ENCODE results near the gene DMWD. TPM values are rescaled to one million over a fixed set of nuclear protein-coding genes. Genes with fewer than 3 reads are reported as not detected.
"Not testable (repeated sequence)": the region's sequence is repeated elsewhere in the genome, so short reads cannot be mapped to it uniquely, and the experiment has no call there.

The DMWD gene
- polyA plus RNA-seq, 3 donors = 13.9 to 43.0 (median 35.8) TPM

- no peak overlapping the region for H3K27ac ChIP-seq (ENCODE audit: low read depth, low read length)
- 80 to 83% (median 83%) methylated on average over 17 to 19 of the region's 19 CpGs for WGBS, 3 donors
Measured at GRCh38 chr19:45817725-45818301, 25.2 kb upstream of the DMWD start.

- 17 to 23% (median 22%) methylated on average over 24 of the region's 24 CpGs for WGBS, 3 donors
- no peak overlapping the region for H3K27ac ChIP-seq (ENCODE audit: low read depth, low read length)
Measured at GRCh38 chr19:45817010-45817724, 24.5 kb upstream of the DMWD start.

GRCh38 chr19:45816236-45817009 lies 23.8 kb upstream of the DMWD start:
- 71 to 75% (median 73%) methylated on average over 14 to 18 of the region's 18 CpGs for WGBS, 3 donors
- H3K27ac ChIP-seq (ENCODE audit: low read depth, low read length) = no peak overlapping the region

- WGBS, 3 donors = 12 to 54% (median 16%) methylated on average over 37 to 44 of the region's 44 CpGs
- H3K27ac ChIP-seq (ENCODE audit: low read depth, low read length) = no peak overlapping the region
Measured at GRCh38 chr19:45815481-45816216, 23.0 kb upstream of the DMWD start.

- 38 to 60% (median 38%) methylated on average over 27 to 40 of the region's 40 CpGs for WGBS, 3 donors
- no peak within 1 kb of the TSS for H3K27ac ChIP-seq (ENCODE audit: low read depth, low read length)
Measured at GRCh38 chr19:45814851-45815480, 22.3 kb upstream of the DMWD start, which contains the start of gene RSPH6A. TSS of gene RSPH6A (minus strand) at chr19:45815308. CDS start at chr19:45815176, 132 bp downstream.

GRCh38 chr19:45814166-45814780 lies 21.6 kb upstream of the DMWD start:
- WGBS, 3 donors = 82 to 87% (median 87%) methylated on average over 12 of the region's 12 CpGs
- no peak overlapping the region for H3K27ac ChIP-seq (ENCODE audit: low read depth, low read length)

GRCh38 chr19:45812297-45812696 lies 19.7 kb upstream of the DMWD start:
- WGBS, 3 donors = 93 to 95% (median 94%) methylated on average over 6 of the region's 6 CpGs
- no peak overlapping the region for H3K27ac ChIP-seq (ENCODE audit: low read depth, low read length)

- H3K27ac ChIP-seq (ENCODE audit: low read depth, low read length) = no peak overlapping the region
- WGBS, 3 donors = 28 to 66% (median 35%) methylated on average over 7 of the region's 7 CpGs
Measured at GRCh38 chr19:45809643-45810159, 17.1 kb upstream of the DMWD start.

GRCh38 chr19:45805719-45806118 lies 13.1 kb upstream of the DMWD start:
- no peak overlapping the region for H3K27ac ChIP-seq (ENCODE audit: low read depth, low read length)

- 87 to 90% (median 88%) methylated on average over 8 of the region's 8 CpGs for WGBS, 3 donors
- no peak overlapping the region for H3K27ac ChIP-seq (ENCODE audit: low read depth, low read length)
Measured at GRCh38 chr19:45804959-45805230, 12.2 kb upstream of the DMWD start.

- H3K27ac ChIP-seq (ENCODE audit: low read depth, low read length) = no peak overlapping the region
- 86 to 91% (median 88%) methylated on average over 55 to 57 of the region's 57 CpGs for WGBS, 3 donors
Measured at GRCh38 chr19:45804140-45804958, 11.7 kb upstream of the DMWD start.

- H3K27ac ChIP-seq (ENCODE audit: low read depth, low read length) = no peak overlapping the region
- 76 to 87% (median 78%) methylated on average over 7 of the region's 7 CpGs for WGBS, 3 donors
Measured at GRCh38 chr19:45801603-45802175, 9.0 kb upstream of the DMWD start.

- WGBS, 3 donors = 79 to 83% (median 80%) methylated on average over 8 of the region's 8 CpGs
- no peak overlapping the region for H3K27ac ChIP-seq (ENCODE audit: low read depth, low read length)
Measured at GRCh38 chr19:45800070-45800553, 7.5 kb upstream of the DMWD start.

- 76 to 83% (median 79%) methylated on average over 5 of the region's 5 CpGs for WGBS, 3 donors
- not testable (repeated sequence) for H3K27ac ChIP-seq (ENCODE audit: low read depth, low read length)
Measured at GRCh38 chr19:45799541-45799940, 6.9 kb upstream of the DMWD start.

GRCh38 chr19:45798995-45799517 lies 6.4 kb upstream of the DMWD start:
- WGBS, 3 donors = 3 to 4% (median 4%) methylated on average over 10 of the region's 10 CpGs
- no peak overlapping the region for H3K27ac ChIP-seq (ENCODE audit: low read depth, low read length)

GRCh38 chr19:45794627-45795026 lies 2.0 kb upstream of the DMWD start:
- 74 to 85% (median 76%) methylated on average over 2 of the region's 2 CpGs for WGBS, 3 donors
- no peak overlapping the region for H3K27ac ChIP-seq (ENCODE audit: low read depth, low read length)
